Stimulated activated CD8-positive, alpha-beta memory T cell treated with anti-CD3 and anti-CD28 coated beads, Interleukin-4, amount 100 ng/mL, for 48 hours (primary cell): Measurements from ENCODE around the gene MAGIX.

ENCODE experiments used
- DNase-seq: peaks from one replicate; pipeline ENCODE4 v3.0.0-alpha.2; 2020

MAGIX gene

GRCh38 chrX:49186125-49187027, 23.8 kb downstream of the MAGIX start, which contains the start of gene PRICKLE3:
PRICKLE3 (minus strand) TSS chrX:49186373; CDS start chrX:49186297, 76 bp downstream.
- peak; percentile 82 for DNase-seq

GRCh38 chrX:49187028-49187394, 24.5 kb downstream of the MAGIX start:
- no peak for DNase-seq

GRCh38 chrX:49187526-49187925, 25.0 kb downstream of the MAGIX start:
- DNase-seq: no peak

GRCh38 chrX:49188468-49189076, 26.0 kb downstream of the MAGIX start:
- DNase-seq: no peak

GRCh38 chrX:49189606-49190005, 27.0 kb downstream of the MAGIX start:
- no peak for DNase-seq

GRCh38 chrX:49190821-49191573, 28.4 kb downstream of the MAGIX start:
- DNase-seq: peak; percentile 78

- DNase-seq: no peak
These were observed 29.0 kb downstream of the MAGIX start for GRCh38 chrX:49191574-49192011.

GRCh38 chrX:49192722-49193328, 30.3 kb downstream of the MAGIX start:
- peak; percentile 59 for DNase-seq

- DNase-seq: no peak
These were observed 31.0 kb downstream of the MAGIX start for GRCh38 chrX:49193542-49193964.

- DNase-seq: no peak
These were observed 35.1 kb downstream of the MAGIX start for GRCh38 chrX:49197543-49198087.

- no peak for DNase-seq
These were observed 36.2 kb downstream of the MAGIX start for GRCh38 chrX:49198540-49199314.

- DNase-seq: no peak
These were observed 36.7 kb downstream of the MAGIX start for GRCh38 chrX:49199315-49199595.

- peak; percentile 88 for DNase-seq
These were observed 37.6 kb downstream of the MAGIX start, which contains the start of gene SYP for GRCh38 chrX:49199906-49200771. SYP (minus strand) TSS chrX:49200193; CDS start chrX:49200186, 7 bp downstream.

GRCh38 chrX:49202022-49202421, 39.5 kb downstream of the MAGIX start:
- no peak for DNase-seq

GRCh38 chrX:49203536-49203935, 41.0 kb downstream of the MAGIX start:
- no peak for DNase-seq

- DNase-seq: no peak
These were observed 41.5 kb downstream of the MAGIX start for GRCh38 chrX:49204017-49204416.

- no peak for DNase-seq
These were observed 42.2 kb downstream of the MAGIX start for GRCh38 chrX:49204709-49205108.

GRCh38 chrX:49205443-49205842, 42.9 kb downstream of the MAGIX start:
- no peak for DNase-seq

- no peak for DNase-seq
These were observed 44.0 kb downstream of the MAGIX start for GRCh38 chrX:49206543-49206942.

GRCh38 chrX:49208399-49208798, 45.8 kb downstream of the MAGIX start:
- DNase-seq: no peak
